Fibroblast of pulmonary artery (primary cell): ENCODE data around the gene PAFAH1B1.
A peak's percentile ranks its signal among the peaks of the same experiment; 100 is the strongest.

Source experiments
- DNase-seq: peaks from one replicate; pipeline ENCODE4 v3.0.0-alpha.2; 2010; ENCODE audit warnings: low read depth
- H3K4me3 ChIP-seq: replicated peaks from 2 replicates; pipeline ENCODE4 v1.5.1; 2011; ENCODE audit warnings: low read depth, mild to moderate bottlenecking, control low read depth, low read length, moderate library complexity
- TF ChIP-seq, protein P1 (sequence below): IDR thresholded peaks from 2 replicates; pipeline ENCODE4 v1.5.1; 2011; ENCODE audit warnings: mild to moderate bottlenecking, control low read depth, low read length, inconsistent platforms; ENCODE audit errors: missing control alignments

The PAFAH1B1 gene

DNA sequence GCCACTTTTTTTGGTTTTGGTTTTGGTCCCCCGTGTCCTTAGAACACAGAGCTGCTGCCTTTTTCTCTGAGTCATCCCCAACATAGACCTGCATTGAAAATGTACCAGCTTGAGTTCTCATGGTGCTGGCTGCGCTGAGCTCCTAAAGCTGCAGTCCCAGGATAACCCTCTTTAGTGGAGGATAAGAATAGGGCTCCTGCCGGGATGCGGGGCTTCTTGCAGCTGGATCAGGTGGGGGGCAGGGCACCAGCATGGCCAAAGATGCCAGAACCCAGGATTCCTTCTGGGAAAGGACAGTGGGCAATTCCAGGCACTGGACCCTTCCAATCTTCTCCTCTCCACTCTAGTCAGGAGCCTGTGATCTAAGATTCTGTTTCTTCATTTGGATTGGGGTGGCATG lies 126.4 kb downstream of the PAFAH1B1 start:
- no peak for DNase-seq
- no peak overlapping the region for H3K4me3 ChIP-seq
- TF ChIP-seq, protein P1, sequence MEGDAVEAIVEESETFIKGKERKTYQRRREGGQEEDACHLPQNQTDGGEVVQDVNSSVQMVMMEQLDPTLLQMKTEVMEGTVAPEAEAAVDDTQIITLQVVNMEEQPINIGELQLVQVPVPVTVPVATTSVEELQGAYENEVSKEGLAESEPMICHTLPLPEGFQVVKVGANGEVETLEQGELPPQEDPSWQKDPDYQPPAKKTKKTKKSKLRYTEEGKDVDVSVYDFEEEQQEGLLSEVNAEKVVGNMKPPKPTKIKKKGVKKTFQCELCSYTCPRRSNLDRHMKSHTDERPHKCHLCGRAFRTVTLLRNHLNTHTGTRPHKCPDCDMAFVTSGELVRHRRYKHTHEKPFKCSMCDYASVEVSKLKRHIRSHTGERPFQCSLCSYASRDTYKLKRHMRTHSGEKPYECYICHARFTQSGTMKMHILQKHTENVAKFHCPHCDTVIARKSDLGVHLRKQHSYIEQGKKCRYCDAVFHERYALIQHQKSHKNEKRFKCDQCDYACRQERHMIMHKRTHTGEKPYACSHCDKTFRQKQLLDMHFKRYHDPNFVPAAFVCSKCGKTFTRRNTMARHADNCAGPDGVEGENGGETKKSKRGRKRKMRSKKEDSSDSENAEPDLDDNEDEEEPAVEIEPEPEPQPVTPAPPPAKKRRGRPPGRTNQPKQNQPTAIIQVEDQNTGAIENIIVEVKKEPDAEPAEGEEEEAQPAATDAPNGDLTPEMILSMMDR: no peak

DNA sequence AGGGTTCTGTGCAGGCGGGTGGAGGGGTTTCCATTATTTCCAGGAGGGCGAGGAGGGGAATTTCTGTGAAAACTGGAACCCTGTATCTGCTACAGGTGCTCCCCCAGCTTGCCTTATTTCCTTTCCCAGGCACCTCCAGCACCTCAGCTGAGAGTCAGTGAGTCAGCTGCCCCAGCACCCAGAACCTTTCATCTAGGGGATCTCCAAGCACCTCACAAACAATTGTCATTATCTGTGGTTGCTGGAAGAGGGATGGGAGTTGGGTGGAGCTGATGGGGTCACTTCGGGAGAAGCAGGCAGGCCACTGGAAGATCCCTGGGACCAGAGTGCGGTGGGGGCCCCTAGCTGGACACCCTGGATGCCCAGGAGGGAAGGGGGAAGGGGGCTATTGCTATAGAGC lies 128.1 kb downstream of the PAFAH1B1 start:
- DNase-seq: no peak
- TF ChIP-seq, protein P1: no peak
- H3K4me3 ChIP-seq: no peak overlapping the region

DNA sequence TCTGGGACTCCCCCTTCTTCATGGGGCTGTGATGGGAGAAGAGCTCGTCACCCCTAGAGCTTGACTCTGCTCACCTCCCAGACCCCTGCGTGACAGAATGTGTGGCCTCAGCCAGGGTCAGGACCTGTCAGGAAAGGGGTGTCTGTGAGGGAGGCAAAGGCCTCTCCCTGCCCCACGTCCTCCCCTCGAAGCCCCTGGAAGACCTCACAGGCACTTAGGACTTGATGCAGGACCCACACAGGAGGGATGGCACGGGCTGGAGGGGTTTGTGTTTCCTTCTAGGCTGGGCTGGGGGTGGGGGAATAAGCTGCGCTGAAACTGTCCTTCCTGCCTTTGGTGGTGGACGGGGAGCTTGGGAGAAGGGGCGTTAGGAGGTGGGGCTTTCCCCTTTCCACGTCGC lies 129.2 kb downstream of the PAFAH1B1 start:
- DNase-seq: no peak
- H3K4me3 ChIP-seq: no peak overlapping the region
- TF ChIP-seq, protein P1: no peak

DNA sequence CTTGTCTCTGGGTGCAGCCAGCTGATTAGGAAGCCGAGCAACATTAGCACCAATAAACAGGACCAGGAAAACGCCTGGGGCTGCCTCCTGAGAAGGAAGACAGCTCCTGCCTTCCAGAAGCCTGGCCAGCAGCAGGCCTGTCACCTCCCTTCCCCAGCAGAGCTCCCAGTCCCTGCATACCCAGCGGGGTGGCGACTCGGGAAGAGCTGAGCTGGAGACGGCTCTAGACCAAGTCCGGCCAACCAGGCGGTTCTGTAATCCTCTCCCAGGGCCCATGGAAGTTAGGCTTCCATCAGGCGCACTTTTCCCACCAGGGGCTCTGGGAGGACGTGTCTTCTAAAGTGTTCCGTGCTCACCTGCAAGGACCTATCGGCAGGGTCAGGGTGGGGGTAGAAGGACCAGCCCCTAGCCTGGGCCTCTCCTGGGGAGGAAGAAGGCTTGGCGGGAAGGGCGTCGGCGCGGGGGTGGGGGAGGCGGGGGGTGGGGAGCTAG lies 130.1 kb downstream of the PAFAH1B1 start:
- no peak for DNase-seq

DNA sequence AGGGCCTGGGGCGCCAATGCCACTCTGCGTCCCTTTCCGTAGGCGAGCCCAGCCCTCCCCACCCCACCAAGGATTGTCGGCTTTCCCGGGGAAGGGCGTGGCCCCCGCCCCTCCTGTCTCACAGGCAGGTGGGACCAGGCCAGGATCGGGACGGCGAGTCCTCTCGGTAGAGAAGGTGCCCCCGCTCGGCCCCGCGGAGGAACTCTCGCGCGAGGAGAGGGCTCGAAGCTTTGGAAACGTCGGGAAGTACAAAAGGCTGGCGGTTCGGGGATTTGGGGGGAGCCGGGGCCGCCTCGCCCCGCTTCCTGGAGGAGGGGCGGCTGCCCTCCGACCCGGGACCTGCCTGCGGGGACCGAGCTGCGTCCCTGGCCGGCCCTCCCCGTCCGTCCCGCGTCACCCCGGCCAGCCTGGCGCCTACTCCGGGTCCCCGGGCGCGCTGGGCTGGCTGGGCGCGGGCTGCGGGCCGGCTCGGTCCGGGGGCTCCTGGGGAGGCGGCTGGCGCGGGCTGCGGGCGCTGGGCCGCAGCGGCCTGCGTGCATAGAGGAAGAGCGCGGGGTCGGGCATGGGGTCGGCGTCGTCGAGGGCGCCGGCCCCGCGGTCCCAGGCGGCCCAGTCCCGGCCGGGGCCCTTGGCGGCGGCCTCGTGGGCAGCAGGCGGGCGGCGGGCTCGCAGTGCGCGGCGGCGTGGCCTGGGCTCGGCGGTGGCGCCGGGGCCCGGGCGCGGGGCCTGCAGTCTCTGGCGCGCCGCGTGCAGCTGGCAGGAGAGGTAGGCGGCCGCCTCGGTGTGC lies 130.7 kb downstream of the PAFAH1B1 start:
- no peak for DNase-seq
- TF ChIP-seq, protein P1: no peak
- no peak overlapping the region for H3K4me3 ChIP-seq

More for the DNA sequence above, 130.1 kb downstream of the PAFAH1B1 start:
- TF ChIP-seq, protein P1: no peak
- no peak overlapping the region for H3K4me3 ChIP-seq

DNA sequence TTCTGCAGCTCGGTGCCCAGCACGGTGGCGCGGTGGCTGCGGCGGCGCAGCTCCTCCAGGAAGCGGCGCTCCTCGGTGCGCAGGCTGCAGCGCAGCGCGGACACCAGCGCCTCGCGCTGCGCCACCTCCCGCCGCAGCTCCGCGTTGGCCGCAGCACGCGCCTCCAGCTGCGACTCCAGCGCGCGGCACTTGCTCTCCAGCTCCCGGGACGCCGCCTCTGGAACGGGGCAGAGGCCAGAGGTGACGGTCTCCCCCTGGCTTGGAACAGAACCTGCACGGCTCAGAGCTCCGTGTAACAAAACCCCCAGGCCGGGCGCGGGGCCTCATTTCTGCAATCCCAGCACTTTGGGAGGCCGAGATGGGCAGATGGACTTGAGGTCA lies 131.3 kb downstream of the PAFAH1B1 start:
- TF ChIP-seq, protein P1: no peak
- H3K4me3 ChIP-seq: no peak overlapping the region
- DNase-seq: peak; percentile 40

DNA sequence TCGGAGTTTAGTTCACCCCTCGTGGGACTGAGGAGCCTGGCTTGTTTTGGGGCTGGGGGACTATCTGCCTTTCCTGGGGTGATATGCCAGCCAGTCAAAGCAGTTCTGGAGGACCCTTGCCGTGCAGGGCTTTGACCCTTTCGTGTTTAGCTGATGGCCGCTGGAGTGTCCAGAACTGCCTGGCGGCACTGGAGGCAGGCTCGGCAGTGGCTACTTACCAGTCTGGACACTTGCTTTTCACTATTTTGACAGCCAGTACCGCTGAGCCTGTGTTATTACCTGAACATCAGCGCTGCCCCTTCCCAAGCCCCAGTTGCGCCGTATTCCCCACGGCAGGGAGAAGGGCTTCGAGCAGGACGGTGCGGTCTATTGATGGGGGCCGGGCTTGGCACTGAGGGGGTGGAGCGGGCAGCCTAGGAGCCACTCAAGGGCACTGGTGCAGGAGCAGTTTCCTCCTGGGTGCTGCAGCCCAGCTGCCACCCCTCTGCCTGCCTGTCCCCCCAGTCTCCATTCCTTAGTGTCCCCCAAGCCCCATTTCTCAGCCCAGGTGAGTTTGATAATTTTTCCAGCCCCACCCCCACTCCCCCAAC lies 137.4 kb downstream of the PAFAH1B1 start:
- TF ChIP-seq, protein P1: no peak
- no peak for DNase-seq
- H3K4me3 ChIP-seq: no peak overlapping the region
